Breast epithelium (tissue), 3 donors: ENCODE results near the gene SPRY1.

Experiments used
- CTCF ChIP-seq, 3 donors: fragments of 450-650 bp; IDR thresholded peaks; one replicate each; pipeline ENCODE4 v1.5.1; 2016 to 2017; ENCODE audit warnings: antibody characterized with exemption in 3 of 3, mild to moderate bottlenecking in 3 of 3, moderate library complexity in 3 of 3
- POLR2A ChIP-seq: fragments of 450-650 bp; IDR thresholded peaks from one replicate; pipeline ENCODE4 v1.6.1; 2016; ENCODE audit warnings: antibody characterized with exemption, mild to moderate bottlenecking, moderate library complexity
- POLR2AphosphoS5 ChIP-seq, 3 donors: sonication (generic); formaldehyde crosslinking; IDR thresholded peaks; one replicate each; pipeline ENCODE4 v1.6.1; 2017; ENCODE audit warnings: antibody characterized with exemption in 3 of 3

GRCh38 chr4:123453061-123453680, 56.6 kb downstream of the SPRY1 start:
- TF ChIP-seq POLR2AphosphoS5 (IDR thresholded peaks at IDR 0.05) (no peak), CTCF (IDR thresholded peaks at IDR 0.05) (no peak), POLR2A (no peak)
